HTERT RPE-1 (cell line): ENCODE measurements around the gene OSBPL9.
"Not testable (repeated sequence)": the region's sequence is repeated elsewhere in the genome, so short reads cannot be mapped to it uniquely, and the experiment has no call there.

ENCODE experiments used
- in situ Hi-C: fragments of 300-500 bp; cut with MboI; formaldehyde crosslinking; loops from 4 replicates; pipeline ENCODE4 v1.14.3; 2020; ENCODE audit warnings: low sequenced_read_pairs

The OSBPL9 gene

DNA sequence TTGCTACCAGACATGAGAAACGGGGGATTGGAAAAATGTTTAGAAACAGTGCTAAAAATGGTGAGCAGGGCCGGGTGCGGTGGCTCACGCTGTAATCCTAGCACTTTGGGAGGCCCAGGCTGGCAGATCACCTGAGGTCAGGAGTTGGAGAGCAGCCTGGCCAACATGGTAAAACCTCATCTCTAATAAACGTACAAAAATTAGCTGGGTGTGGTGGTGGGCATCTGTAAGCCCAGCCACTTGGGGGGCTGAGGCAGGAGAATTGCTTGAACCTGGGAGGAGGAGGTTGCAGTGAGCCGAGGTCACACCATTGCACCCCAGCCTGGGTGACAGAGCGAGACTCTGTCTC is 116.5 kb downstream of the OSBPL9 start:
- in situ Hi-C loops: not testable (repeated sequence)

DNA sequence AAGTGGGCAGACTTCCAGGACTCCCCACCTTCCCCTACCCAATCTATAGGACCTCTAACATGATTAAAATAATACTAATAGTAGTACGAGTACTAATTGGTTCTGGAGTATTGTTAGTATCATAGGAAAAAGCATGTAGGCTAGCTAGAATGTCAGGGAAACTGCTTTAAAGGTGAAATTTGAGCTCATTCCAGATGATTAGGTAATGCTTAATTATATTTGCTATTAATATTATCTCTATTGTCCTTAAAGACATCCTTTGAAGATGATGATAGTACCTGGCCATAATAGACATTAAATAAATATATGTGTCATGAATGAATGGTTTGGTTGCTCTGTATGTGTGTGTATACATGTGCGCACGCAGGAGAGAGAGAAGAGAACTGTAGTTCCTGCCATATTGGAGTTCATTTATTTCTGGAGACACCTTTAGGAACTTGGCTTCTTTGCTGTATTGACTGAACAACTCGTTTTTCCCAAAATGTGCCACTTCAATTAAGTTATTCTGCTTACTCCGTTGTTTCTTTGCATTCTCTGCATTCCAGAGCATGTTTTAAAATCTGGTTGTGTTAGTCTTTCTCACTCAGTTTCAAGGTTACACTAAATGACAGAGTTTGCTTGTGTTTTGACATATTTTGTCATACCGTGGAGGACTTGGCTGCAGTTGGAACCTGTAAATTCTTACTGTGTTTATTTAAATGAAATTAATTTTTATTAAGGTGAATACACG is 117.1 kb downstream of the OSBPL9 start:
- in situ Hi-C loops: no loop called here

GRCh38 chr1:51734896-51735745 is 118.2 kb downstream of the OSBPL9 start:
- in situ Hi-C loops: no loop called here

DNA sequence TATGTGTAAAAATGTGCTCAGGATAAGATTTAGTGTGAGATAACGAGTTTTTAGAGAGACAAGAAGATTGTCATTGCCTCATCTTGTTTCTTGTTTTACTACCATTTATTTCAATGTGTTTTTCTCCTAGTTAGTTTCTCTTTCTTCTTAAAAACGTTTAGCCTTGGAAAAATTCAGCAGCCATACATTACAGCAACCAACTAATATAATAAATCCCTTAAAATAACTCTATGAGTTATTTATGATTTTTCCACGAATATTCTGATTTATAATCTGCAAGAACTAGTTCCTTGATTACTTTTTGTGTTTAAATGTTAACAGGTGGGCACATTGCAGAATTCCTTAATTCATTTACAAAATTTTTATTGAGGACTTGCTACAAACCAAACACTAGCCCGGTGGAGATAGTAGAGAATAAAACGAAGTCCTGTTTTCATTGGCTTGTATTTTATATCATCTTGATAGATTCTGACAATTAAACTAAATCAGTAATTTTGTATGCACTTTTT is 118.9 kb downstream of the OSBPL9 start:
- in situ Hi-C loops: no loop called here

GRCh38 chr1:51736702-51737101 is 119.8 kb downstream of the OSBPL9 start:
- in situ Hi-C loops: no loop called here

GRCh38 chr1:51738681-51739080 is 121.8 kb downstream of the OSBPL9 start:
- in situ Hi-C loops: no loop called here

- in situ Hi-C loops: no loop called here
Measured at GRCh38 chr1:51740652-51741051, 123.8 kb downstream of the OSBPL9 start.

GRCh38 chr1:51741121-51741681 is 124.3 kb downstream of the OSBPL9 start:
- in situ Hi-C loops: no loop called here

DNA sequence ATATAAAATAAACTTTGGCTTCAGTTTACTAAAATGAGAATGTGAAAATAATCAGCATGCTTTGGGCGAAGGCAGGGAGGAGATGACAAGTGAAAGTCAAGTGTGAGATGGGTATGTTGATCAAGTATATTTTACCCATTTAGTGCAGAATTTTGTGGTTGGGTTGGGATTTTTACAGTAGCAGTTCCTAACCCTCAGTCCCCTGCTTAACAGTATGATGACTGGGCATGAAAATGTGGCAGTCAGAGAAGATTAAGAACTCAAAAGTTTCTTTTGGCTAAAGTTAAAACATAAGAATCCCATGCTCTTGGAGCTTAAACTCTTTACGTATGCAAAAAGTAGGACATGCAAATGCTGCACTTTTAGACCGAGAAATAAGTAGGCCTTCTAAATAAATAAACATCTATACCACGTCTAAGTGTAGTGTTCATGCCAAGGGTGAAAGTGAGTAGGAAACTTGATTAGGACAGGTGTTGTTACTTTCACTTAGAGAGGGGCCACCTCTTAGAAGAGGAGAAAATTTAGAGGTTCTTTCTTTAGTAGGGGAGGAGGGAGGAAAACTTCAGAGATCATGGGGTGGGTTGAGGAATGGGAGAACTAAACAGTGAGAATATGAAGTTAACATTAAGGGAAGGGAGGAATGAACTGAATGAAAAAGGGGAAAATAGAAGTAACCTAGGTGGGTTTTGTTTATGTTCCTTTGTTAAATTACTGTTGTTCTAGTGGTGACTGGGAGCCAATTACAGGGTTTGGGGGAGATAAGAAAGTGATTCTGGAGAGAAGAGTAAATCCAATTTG is 127.8 kb downstream of the OSBPL9 start:
- in situ Hi-C loops: no loop called here

DNA sequence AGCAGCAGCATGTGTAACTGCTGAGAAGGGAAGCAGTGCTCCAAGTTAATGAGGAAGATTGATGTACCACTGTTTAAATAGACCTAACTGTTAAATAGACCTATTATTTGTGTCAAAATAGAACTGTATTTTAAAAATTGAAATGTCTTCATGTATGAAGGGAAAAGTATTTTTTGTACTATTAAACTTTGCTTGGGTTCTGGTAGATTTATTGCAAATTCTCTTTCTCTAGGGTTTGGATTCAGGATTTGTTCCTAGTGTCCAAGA is 128.3 kb downstream of the OSBPL9 start:
- in situ Hi-C loops: no loop called here

- in situ Hi-C loops: no loop called here
Measured at GRCh38 chr1:51749151-51749550, 132.3 kb downstream of the OSBPL9 start.

DNA sequence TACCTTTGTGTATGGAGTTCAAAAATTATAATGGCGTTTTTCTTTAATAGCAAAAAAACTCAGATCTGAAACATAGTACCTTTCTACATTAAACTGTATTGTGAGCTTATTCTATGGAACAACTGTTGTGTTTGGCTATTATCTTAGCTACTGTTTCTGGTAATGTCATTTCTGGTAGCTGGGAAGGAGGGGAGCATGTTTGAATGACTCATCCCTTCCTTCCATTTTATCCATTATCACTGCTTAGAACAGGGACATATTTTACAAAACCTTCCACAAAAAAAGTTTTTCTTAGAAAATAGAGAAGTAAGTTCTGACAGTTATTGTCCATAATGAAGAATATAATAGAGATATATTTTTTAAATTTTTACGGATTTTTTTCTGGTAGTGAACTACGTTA is 133.3 kb downstream of the OSBPL9 start:
- in situ Hi-C loops: no loop called here

DNA sequence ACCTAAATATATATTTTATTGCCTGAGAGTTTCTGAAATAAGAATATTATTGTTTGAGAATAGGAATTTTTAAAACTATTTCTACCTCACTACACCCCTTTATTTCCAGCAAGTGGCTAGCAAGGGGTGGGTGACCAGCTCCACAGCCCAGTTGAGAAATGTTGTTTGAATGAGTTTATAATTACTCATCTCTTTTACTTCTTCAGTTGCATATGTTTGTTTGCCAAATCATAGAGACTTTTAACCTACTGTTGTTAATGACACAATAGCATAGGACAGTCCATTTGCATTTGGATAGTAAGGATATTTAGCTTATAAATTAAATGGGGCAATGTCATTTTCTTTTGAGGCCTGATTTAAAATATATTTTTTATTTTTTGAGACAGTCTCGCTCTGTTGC is 133.8 kb downstream of the OSBPL9 start:
- in situ Hi-C loops: no loop called here

GRCh38 chr1:51752073-51752948 is 135.4 kb downstream of the OSBPL9 start:
- in situ Hi-C loops: no loop called here

DNA sequence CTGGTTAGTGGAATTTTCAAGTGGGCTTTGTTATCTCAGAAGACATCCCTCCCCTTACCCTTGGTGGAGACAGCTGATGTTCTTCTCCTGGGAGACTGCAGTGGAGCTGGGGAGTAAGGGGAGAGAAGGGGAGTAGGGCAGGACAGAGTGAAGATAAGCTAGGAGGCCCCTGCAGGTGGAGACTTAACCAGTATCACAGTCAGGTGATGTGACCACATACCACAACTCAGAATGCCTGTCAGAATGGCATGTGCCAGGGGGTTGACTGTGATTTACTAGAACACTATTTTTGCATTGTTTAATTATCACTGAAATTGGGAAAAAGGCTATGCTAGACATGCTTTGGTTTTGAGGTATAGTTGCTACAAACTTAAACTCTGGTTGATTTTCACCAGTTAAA is 137.1 kb downstream of the OSBPL9 start:
- in situ Hi-C loops: no loop called here

GRCh38 chr1:51754666-51755065 is 137.8 kb downstream of the OSBPL9 start:
- in situ Hi-C loops: no loop called here

- in situ Hi-C loops: no loop called here
Measured at GRCh38 chr1:51755437-51755836, 138.5 kb downstream of the OSBPL9 start.

DNA sequence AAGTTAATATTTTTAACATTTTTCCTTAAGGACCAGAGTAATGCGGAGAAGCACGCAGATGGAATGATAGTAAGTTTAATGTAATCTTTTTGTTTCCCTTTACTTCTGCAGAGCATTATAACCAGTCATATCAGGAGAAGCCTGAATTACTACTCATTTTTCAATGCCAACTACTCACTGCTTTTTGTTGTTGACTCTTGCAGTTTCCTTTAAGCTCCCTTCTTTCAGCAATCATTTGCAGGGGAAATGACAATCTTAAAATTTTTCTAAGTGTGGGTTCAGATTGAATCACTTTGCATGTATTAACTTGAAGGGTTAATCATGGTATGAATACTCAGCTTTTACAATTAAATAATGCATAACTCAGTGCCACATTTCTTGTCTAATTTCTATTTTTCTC is 139.4 kb downstream of the OSBPL9 start:
- in situ Hi-C loops: no loop called here

DNA sequence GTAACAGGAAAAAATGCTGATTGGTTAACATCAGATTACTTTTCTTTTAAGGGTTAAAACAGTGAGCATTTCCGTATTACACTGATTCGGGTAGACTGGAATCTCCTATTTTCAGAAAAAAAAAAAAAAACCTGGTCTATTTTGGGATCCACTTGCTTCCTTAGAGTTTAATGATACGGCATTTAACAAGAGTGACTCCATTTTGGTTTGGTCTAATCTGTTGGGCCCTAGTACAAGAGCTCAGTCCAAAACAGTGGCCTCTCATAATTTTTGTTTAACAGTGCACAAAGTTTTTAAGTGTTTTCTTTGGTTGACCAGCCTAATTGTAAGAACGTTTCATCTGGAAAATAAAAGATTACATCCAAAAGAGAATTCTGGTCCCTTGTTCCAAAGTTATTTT is 141.4 kb downstream of the OSBPL9 start:
- in situ Hi-C loops: no loop called here

GRCh38 chr1:51760872-51761271 is 144.0 kb downstream of the OSBPL9 start:
- in situ Hi-C loops: no loop called here
